ENCODE results near the gene TRAPPC14. TPM values are rescaled to one million over a fixed set of nuclear protein-coding genes. Genes with fewer than 3 reads are reported as not detected.
A peak's percentile ranks its signal among the peaks of the same experiment; 100 is the strongest.

TRAPPC14 gene
- total and polyA plus RNA-seq, 2 of the 13 experiments (the other 11 are each of a cell fraction or from before 2014, with no cell fraction given), result 4.7 to 9.6 TPM

GRCh38 chr7:100148225-100148558 is 10.3 kb downstream of the TRAPPC14 start (continued):
- TF ChIP-seq ZMYM2 (CRISPR knock-in tag; IDR thresholded peaks at IDR 0.05) (peak; percentile 82), BORCS8-MEF2B (CRISPR knock-in tag; IDR thresholded peaks at IDR 0.05) (no peak), ZNF879 (CRISPR knock-in tag; IDR thresholded peaks at IDR 0.05) (no peak), REL (CRISPR knock-in tag; conservative IDR thresholded peaks at IDR 0.05) (no peak), SRSF1 (optimal IDR thresholded peaks at IDR 0.05; ENCODE audit: low read depth, low read length) (no peak), ZNF747 (CRISPR knock-in tag; IDR thresholded peaks at IDR 0.05; ENCODE audit: borderline replicate concordance) (no peak), ZNF451 (CRISPR knock-in tag; IDR thresholded peaks at IDR 0.05) (no peak), PRPF4 (IDR thresholded peaks at IDR 0.05; ENCODE audit: low read depth, low read length, poor library complexity, severe bottlenecking) (no peak), SP2 (CRISPR knock-in tag; IDR thresholded peaks at IDR 0.05) (no peak), ZFP91 (CRISPR knock-in tag; IDR thresholded peaks at IDR 0.05; ENCODE audit: borderline replicate concordance) (0 out of 2 replicates have a peak, but pooled peaks have one; percentile 4), HOMEZ (CRISPR knock-in tag; IDR thresholded peaks at IDR 0.05; ENCODE audit: low read depth) (no peak), KMT2B (CRISPR knock-in tag; IDR thresholded peaks at IDR 0.05) (no peak), ZNF24 (IDR thresholded peaks at IDR 0.05) (no peak), ZIK1 (CRISPR knock-in tag; IDR thresholded peaks at IDR 0.05; ENCODE audit: borderline replicate concordance, low read depth) (no peak), ATF5 (CRISPR knock-in tag; IDR thresholded peaks at IDR 0.05; ENCODE audit: low read depth) (no peak), NFE2 (CRISPR knock-in tag; IDR thresholded peaks at IDR 0.05) (no peak), NPAS2 (CRISPR knock-in tag; IDR thresholded peaks at IDR 0.05; ENCODE audit: borderline replicate concordance) (no peak), ZMYM4 (CRISPR knock-in tag; IDR thresholded peaks at IDR 0.05) (no peak), ZNF143 (CRISPR knock-in tag; IDR thresholded peaks at IDR 0.05) (no peak)
- TF ChIP-seq, protein P1, sequence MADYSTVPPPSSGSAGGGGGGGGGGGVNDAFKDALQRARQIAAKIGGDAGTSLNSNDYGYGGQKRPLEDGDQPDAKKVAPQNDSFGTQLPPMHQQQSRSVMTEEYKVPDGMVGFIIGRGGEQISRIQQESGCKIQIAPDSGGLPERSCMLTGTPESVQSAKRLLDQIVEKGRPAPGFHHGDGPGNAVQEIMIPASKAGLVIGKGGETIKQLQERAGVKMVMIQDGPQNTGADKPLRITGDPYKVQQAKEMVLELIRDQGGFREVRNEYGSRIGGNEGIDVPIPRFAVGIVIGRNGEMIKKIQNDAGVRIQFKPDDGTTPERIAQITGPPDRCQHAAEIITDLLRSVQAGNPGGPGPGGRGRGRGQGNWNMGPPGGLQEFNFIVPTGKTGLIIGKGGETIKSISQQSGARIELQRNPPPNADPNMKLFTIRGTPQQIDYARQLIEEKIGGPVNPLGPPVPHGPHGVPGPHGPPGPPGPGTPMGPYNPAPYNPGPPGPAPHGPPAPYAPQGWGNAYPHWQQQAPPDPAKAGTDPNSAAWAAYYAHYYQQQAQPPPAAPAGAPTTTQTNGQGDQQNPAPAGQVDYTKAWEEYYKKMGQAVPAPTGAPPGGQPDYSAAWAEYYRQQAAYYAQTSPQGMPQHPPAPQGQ (CRISPR knock-in tag; IDR thresholded peaks at IDR 0.05; ENCODE audit: borderline replicate concordance), result no peak
- TF ChIP-seq, protein P2, sequence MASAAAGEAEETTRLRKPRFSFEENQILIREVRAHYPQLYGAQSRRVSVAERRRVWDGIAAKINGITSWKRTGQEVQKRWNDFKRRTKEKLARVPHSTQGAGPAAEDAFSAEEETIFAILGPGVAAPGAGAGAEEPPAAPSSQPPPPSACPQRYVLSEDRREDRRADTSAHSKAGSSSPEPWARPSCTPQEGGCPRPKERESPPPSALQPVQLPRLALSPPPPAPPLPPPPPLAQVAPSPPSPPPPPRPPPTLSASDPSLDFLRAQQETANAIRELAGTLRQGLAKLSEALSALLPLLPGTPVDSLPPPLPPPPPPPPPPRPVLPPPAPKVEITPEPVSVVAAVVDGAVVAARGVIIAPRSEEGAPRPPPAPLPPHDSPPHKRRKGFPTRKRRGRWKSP (CRISPR knock-in tag; IDR thresholded peaks at IDR 0.05), result no peak; the same call in 1 of the 2 replicates
- TF ChIP-seq, protein P3, sequence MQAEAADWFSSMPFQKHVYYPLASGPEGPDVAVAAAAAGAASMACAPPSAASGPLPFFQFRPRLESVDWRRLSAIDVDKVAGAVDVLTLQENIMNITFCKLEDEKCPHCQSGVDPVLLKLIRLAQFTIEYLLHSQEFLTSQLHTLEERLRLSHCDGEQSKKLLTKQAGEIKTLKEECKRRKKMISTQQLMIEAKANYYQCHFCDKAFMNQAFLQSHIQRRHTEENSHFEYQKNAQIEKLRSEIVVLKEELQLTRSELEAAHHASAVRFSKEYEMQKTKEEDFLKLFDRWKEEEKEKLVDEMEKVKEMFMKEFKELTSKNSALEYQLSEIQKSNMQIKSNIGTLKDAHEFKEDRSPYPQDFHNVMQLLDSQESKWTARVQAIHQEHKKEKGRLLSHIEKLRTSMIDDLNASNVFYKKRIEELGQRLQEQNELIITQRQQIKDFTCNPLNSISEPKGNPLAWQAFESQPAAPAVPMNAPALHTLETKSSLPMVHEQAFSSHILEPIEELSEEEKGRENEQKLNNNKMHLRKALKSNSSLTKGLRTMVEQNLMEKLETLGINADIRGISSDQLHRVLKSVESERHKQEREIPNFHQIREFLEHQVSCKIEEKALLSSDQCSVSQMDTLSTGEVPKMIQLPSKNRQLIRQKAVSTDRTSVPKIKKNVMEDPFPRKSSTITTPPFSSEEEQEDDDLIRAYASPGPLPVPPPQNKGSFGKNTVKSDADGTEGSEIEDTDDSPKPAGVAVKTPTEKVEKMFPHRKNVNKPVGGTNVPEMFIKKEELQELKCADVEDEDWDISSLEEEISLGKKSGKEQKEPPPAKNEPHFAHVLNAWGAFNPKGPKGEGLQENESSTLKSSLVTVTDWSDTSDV (CRISPR knock-in tag; IDR thresholded peaks at IDR 0.05), result 0 out of 2 replicates have a peak, but pooled peaks have one; percentile 49

Data from HepG2 (cell line).